ENCODE data around the gene SLC9A9.

GRCh38 chr3:143532091-143532490 is 316.2 kb downstream of the SLC9A9 start:
- TF ChIP-seq, protein P1, sequence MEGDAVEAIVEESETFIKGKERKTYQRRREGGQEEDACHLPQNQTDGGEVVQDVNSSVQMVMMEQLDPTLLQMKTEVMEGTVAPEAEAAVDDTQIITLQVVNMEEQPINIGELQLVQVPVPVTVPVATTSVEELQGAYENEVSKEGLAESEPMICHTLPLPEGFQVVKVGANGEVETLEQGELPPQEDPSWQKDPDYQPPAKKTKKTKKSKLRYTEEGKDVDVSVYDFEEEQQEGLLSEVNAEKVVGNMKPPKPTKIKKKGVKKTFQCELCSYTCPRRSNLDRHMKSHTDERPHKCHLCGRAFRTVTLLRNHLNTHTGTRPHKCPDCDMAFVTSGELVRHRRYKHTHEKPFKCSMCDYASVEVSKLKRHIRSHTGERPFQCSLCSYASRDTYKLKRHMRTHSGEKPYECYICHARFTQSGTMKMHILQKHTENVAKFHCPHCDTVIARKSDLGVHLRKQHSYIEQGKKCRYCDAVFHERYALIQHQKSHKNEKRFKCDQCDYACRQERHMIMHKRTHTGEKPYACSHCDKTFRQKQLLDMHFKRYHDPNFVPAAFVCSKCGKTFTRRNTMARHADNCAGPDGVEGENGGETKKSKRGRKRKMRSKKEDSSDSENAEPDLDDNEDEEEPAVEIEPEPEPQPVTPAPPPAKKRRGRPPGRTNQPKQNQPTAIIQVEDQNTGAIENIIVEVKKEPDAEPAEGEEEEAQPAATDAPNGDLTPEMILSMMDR (IDR thresholded peaks at IDR 0.05 in 4 of 5, conservative IDR thresholded peaks at IDR 0.05 in 1 of 5), result no peak
- no peak for TF ChIP-seq POLR2A (IDR thresholded peaks at IDR 0.05)
